HepG2 (cell line): ENCODE results near the gene MYH9. TPM values are rescaled to one million over a fixed set of nuclear protein-coding genes. Genes with fewer than 3 reads are reported as not detected.

Source experiments
- AGO2 ChIP-seq: fragments of 200-400 bp; formaldehyde crosslinking; optimal IDR thresholded peaks from 2 replicates; pipeline ENCODE3; 2017; ENCODE audit warnings: mild to moderate bottlenecking, low read depth, low read length, moderate library complexity
- KAT7 ChIP-seq: IDR thresholded peaks from 2 replicates; pipeline ENCODE4 v1.6.1; 2018; ENCODE audit warnings: borderline replicate concordance, missing compliant biosample characterization
- RFX1 ChIP-seq: fragments of 450-650 bp; IDR thresholded peaks from 2 replicates; pipeline ENCODE4 v1.6.1; 2017
- SALL2 ChIP-seq: sonication (generic); formaldehyde crosslinking; IDR thresholded peaks from 2 replicates; pipeline ENCODE4 v1.8.1; 2023; ENCODE audit warnings: mild to moderate bottlenecking, missing genetic modification reagents, inconsistent platforms
- ZFP41 ChIP-seq: sonication (generic); formaldehyde crosslinking; IDR thresholded peaks from 2 replicates; pipeline ENCODE4 v1.4.0; 2020; ENCODE audit warnings: mild to moderate bottlenecking, missing genetic modification reagents, borderline replicate concordance
- ZNF207 ChIP-seq: fragments of 450-650 bp; IDR thresholded peaks from 2 replicates; pipeline ENCODE4 v1.6.1; 2016; ENCODE audit warnings: antibody characterized with exemption, borderline replicate concordance
- polyA plus RNA-seq, 8 experiments: library from polyadenylated mRNA; depleted of rRNA in 3 of 8; stranded (reverse) in 7 of 8; unstranded in 1 of 8; fragments of >200 nt; fragmentation: Illumina TruSeq in 4 of 8; extraction: Trizol in 4 of 8; gene quantifications; 2 replicates each; pipeline versions ENCODE4 v1.2.1 to v1.2.3, GENCODE V29; 2011 to 2016; ENCODE audit warnings: low read depth in 4 of 8, missing spikeins in 1 of 8, mixed read lengths in 1 of 8; ENCODE audit not compliant: insufficient read depth in 1 of 8
- total RNA-seq, 5 experiments: library from RNA; depleted of rRNA; stranded (reverse); fragments of >200 nt; fragmentation: Illumina TruSeq; extraction: Trizol; gene quantifications; 2 replicates each; pipeline ENCODE4 v1.2.3, GENCODE V29; 2016; ENCODE audit warnings: low read depth in 1 of 5
- TF ChIP-seq, protein P1 (sequence below): IDR thresholded peaks from 2 replicates; pipeline ENCODE4 v1.6.1; 2016; ENCODE audit warnings: low read depth, control low read depth
- TF ChIP-seq, protein P2 (sequence below): sonication (generic); formaldehyde crosslinking; IDR thresholded peaks from 2 replicates; pipeline ENCODE4 v1.8.1; 2022; ENCODE audit warnings: low read depth, mild to moderate bottlenecking, missing genetic modification reagents
- TF ChIP-seq, protein P3 (sequence below): sonication (generic); formaldehyde crosslinking; conservative IDR thresholded peaks from 2 replicates; pipeline ENCODE4 v1.5.0; 2020; ENCODE audit warnings: missing genetic modification reagents
- TF ChIP-seq, protein P4 (sequence below): IDR thresholded peaks from 2 replicates; pipeline ENCODE4 v1.6.1; 2016; ENCODE audit warnings: missing compliant biosample characterization, missing genetic modification reagents, borderline replicate concordance
- TF ChIP-seq, protein P5 (sequence below): sonication (generic); formaldehyde crosslinking; IDR thresholded peaks from 2 replicates; pipeline ENCODE4 v1.4.0; 2020; ENCODE audit warnings: missing genetic modification reagents
- TF ChIP-seq, protein P6 (sequence below): IDR thresholded peaks from 2 replicates; pipeline ENCODE4 v1.6.1; 2012; ENCODE audit warnings: inconsistent platforms
- TF ChIP-seq, protein P7 (sequence below): sonication (generic); formaldehyde crosslinking; IDR thresholded peaks from 2 replicates; pipeline ENCODE4 v1.4.0; 2020; ENCODE audit warnings: mild to moderate bottlenecking, missing genetic modification reagents
- TF ChIP-seq, protein P8 (sequence below), 2 experiments: sonication (generic) in 1 of 2; formaldehyde crosslinking in 1 of 2; IDR thresholded peaks; 2 replicates each; pipeline versions ENCODE4 v1.4.0 to v1.6.1; 2018 to 2020; ENCODE audit warnings: missing genetic modification reagents in 2 of 2, borderline replicate concordance in 1 of 2, low read depth in 1 of 2, mild to moderate bottlenecking in 1 of 2, missing biosample characterization in 1 of 2

The MYH9 gene
- total and polyA plus RNA-seq, 2 of the 13 experiments (the other 11 are each of a cell fraction or from before 2014, with no cell fraction given), result 50.7 to 98.5 TPM

DNA sequence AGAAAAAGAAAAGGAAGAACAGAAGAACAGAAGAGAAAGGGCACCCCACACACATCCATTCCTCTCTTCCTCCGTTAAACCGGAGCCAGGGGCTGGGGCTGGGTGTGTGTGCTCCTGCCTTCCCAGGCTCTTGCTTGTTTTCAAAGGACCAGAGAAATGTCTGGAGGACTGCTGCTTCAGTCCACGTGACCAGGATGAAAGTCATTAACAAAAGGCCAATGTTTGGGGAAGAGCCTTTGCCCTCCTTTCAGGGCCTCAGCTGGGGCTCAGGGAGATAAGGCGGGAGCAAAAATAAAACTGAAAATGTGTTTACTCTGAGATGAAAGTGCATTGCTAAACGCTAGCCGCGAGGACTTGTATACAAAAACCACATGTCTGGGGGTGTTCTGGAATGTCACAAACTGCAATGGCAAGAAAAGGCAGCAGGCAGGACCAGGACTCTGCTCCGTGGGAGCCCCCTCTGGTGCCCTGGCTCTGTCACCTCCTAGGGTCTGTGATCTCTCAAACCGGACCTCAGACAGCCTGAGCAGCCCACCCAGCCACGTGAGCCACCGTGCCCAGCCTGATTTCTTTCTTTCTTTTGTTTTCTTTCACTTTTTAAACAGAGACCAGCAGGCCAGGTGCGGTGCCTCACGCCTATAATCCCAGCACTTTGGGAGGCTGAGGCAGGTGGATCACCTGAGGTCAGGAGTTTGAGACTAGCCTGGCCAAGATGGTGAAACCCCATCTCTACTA lies 31.6 kb upstream of the MYH9 start (continued):
- no peak for TF ChIP-seq ZNF207
- TF ChIP-seq, protein P1, sequence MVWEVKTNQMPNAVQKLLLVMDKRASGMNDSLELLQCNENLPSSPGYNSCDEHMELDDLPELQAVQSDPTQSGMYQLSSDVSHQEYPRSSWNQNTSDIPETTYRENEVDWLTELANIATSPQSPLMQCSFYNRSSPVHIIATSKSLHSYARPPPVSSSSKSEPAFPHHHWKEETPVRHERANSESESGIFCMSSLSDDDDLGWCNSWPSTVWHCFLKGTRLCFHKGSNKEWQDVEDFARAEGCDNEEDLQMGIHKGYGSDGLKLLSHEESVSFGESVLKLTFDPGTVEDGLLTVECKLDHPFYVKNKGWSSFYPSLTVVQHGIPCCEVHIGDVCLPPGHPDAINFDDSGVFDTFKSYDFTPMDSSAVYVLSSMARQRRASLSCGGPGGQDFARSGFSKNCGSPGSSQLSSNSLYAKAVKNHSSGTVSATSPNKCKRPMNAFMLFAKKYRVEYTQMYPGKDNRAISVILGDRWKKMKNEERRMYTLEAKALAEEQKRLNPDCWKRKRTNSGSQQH (CRISPR knock-in tag), result peak; percentile 48; the same call in 1 of the 2 replicates
- TF ChIP-seq AGO2, result no peak
- TF ChIP-seq SALL2 (CRISPR knock-in tag), result peak; percentile 28; the same call in 1 of the 2 replicates
- TF ChIP-seq, protein P2, sequence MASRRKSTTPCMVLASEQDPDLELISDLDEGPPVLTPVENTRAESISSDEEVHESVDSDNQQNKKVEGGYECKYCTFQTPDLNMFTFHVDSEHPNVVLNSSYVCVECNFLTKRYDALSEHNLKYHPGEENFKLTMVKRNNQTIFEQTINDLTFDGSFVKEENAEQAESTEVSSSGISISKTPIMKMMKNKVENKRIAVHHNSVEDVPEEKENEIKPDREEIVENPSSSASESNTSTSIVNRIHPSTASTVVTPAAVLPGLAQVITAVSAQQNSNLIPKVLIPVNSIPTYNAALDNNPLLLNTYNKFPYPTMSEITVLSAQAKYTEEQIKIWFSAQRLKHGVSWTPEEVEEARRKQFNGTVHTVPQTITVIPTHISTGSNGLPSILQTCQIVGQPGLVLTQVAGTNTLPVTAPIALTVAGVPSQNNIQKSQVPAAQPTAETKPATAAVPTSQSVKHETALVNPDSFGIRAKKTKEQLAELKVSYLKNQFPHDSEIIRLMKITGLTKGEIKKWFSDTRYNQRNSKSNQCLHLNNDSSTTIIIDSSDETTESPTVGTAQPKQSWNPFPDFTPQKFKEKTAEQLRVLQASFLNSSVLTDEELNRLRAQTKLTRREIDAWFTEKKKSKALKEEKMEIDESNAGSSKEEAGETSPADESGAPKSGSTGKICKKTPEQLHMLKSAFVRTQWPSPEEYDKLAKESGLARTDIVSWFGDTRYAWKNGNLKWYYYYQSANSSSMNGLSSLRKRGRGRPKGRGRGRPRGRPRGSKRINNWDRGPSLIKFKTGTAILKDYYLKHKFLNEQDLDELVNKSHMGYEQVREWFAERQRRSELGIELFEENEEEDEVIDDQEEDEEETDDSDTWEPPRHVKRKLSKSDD (CRISPR knock-in tag), result no peak
- no peak for TF ChIP-seq RFX1
- TF ChIP-seq, protein P3, sequence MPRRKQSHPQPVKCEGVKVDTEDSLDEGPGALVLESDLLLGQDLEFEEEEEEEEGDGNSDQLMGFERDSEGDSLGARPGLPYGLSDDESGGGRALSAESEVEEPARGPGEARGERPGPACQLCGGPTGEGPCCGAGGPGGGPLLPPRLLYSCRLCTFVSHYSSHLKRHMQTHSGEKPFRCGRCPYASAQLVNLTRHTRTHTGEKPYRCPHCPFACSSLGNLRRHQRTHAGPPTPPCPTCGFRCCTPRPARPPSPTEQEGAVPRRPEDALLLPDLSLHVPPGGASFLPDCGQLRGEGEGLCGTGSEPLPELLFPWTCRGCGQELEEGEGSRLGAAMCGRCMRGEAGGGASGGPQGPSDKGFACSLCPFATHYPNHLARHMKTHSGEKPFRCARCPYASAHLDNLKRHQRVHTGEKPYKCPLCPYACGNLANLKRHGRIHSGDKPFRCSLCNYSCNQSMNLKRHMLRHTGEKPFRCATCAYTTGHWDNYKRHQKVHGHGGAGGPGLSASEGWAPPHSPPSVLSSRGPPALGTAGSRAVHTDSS (CRISPR knock-in tag), result no peak
- no peak for TF ChIP-seq ZFP41
- TF ChIP-seq, protein P4, sequence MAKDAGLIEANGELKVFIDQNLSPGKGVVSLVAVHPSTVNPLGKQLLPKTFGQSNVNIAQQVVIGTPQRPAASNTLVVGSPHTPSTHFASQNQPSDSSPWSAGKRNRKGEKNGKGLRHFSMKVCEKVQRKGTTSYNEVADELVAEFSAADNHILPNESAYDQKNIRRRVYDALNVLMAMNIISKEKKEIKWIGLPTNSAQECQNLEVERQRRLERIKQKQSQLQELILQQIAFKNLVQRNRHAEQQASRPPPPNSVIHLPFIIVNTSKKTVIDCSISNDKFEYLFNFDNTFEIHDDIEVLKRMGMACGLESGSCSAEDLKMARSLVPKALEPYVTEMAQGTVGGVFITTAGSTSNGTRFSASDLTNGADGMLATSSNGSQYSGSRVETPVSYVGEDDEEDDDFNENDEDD (CRISPR knock-in tag), result peak; percentile 54; the same call in 1 of the 2 replicates
- TF ChIP-seq, protein P5, sequence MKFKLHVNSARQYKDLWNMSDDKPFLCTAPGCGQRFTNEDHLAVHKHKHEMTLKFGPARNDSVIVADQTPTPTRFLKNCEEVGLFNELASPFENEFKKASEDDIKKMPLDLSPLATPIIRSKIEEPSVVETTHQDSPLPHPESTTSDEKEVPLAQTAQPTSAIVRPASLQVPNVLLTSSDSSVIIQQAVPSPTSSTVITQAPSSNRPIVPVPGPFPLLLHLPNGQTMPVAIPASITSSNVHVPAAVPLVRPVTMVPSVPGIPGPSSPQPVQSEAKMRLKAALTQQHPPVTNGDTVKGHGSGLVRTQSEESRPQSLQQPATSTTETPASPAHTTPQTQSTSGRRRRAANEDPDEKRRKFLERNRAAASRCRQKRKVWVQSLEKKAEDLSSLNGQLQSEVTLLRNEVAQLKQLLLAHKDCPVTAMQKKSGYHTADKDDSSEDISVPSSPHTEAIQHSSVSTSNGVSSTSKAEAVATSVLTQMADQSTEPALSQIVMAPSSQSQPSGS, result peak; percentile 92
- TF ChIP-seq, protein P6, sequence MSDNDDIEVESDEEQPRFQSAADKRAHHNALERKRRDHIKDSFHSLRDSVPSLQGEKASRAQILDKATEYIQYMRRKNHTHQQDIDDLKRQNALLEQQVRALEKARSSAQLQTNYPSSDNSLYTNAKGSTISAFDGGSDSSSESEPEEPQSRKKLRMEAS, result peak; percentile 95
- TF ChIP-seq KAT7 (CRISPR knock-in tag), result peak; percentile 67; the same call in 1 of the 2 replicates
- TF ChIP-seq, protein P7, sequence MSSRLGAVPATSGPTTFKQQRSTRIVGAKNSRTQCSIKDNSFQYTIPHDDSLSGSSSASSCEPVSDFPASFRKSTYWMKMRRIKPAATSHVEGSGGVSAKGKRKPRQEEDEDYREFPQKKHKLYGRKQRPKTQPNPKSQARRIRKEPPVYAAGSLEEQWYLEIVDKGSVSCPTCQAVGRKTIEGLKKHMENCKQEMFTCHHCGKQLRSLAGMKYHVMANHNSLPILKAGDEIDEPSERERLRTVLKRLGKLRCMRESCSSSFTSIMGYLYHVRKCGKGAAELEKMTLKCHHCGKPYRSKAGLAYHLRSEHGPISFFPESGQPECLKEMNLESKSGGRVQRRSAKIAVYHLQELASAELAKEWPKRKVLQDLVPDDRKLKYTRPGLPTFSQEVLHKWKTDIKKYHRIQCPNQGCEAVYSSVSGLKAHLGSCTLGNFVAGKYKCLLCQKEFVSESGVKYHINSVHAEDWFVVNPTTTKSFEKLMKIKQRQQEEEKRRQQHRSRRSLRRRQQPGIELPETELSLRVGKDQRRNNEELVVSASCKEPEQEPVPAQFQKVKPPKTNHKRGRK (CRISPR knock-in tag), result peak; percentile 72; the same call in 1 of the 2 replicates
- TF ChIP-seq, protein P8, sequence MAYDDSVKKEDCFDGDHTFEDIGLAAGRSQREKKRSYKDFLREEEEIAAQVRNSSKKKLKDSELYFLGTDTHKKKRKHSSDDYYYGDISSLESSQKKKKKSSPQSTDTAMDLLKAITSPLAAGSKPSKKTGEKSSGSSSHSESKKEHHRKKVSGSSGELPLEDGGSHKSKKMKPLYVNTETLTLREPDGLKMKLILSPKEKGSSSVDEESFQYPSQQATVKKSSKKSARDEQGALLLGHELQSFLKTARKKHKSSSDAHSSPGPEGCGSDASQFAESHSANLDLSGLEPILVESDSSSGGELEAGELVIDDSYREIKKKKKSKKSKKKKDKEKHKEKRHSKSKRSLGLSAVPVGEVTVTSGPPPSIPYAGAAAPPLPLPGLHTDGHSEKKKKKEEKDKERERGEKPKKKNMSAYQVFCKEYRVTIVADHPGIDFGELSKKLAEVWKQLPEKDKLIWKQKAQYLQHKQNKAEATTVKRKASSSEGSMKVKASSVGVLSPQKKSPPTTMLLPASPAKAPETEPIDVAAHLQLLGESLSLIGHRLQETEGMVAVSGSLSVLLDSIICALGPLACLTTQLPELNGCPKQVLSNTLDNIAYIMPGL (CRISPR knock-in tag; IDR thresholded peaks at IDR 0.05; ENCODE audit: borderline replicate concordance in 1 of 2, low read depth in 1 of 2), result peak; percentile 53 to 55; a peak in 2 of 4 replicates
